K562 (cell line): ENCODE measurements around the gene PIP5K1B. TPM values are rescaled to one million over a fixed set of nuclear protein-coding genes. Genes with fewer than 3 reads are reported as not detected.

Experiments used
- CBFA2T3 ChIP-seq: fragments of 450-650 bp; IDR thresholded peaks from 2 replicates; pipeline ENCODE4 v1.6.1; 2017
- HDAC8 ChIP-seq: fragments of 450-650 bp; IDR thresholded peaks from 2 replicates; pipeline ENCODE4 v1.6.1; 2016; ENCODE audit warnings: mild to moderate bottlenecking, missing genetic modification characterization, moderate library complexity, missing compliant biosample characterization
- HMG20A ChIP-seq: fragments of 450-650 bp; formaldehyde crosslinking; conservative IDR thresholded peaks from 2 replicates; pipeline ENCODE4 v1.4.0; 2020; ENCODE audit warnings: mild to moderate bottlenecking, mixed read lengths
- IFI16 ChIP-seq: fragments of 250-450 bp; sonication (Bioruptor Pico); IDR thresholded peaks from 2 replicates; pipeline ENCODE4 v2.1.2; 2022; ENCODE audit warnings: mild to moderate bottlenecking, inconsistent platforms
- JUND ChIP-seq, 2 experiments: IDR thresholded peaks; 2 replicates in 1 of 2; 3 replicates in 1 of 2; pipeline ENCODE4 v1.6.1; 2011; ENCODE audit warnings: borderline replicate concordance in 2 of 2, low read depth in 2 of 2, low read length in 2 of 2, improper control_type of control experiment in 1 of 2, missing biosample characterization in 1 of 2, missing genetic modification characterization in 1 of 2, missing genetic modification reagents in 1 of 2
- KAT7 ChIP-seq: sonication (generic); formaldehyde crosslinking; IDR thresholded peaks from 2 replicates; pipeline ENCODE4 v1.8.0; 2022; ENCODE audit warnings: missing genetic modification reagents, mild to moderate bottlenecking, borderline replicate concordance
- KDM5B ChIP-seq: fragments of 200-600 bp; sonication (generic); IDR thresholded peaks from 2 replicates; pipeline ENCODE4 v1.6.1; 2012; ENCODE audit warnings: low read depth, mild to moderate bottlenecking, moderate library complexity, low read length, control low read depth, inconsistent platforms; ENCODE audit not compliant: insufficient replicate concordance
- KLF16 ChIP-seq: IDR thresholded peaks from 2 replicates; pipeline ENCODE4 v1.6.1; 2016; ENCODE audit warnings: antibody characterized with exemption
- NFE2L1 ChIP-seq: fragments of 450-650 bp; IDR thresholded peaks from 2 replicates; pipeline ENCODE4 v1.6.1; 2016; ENCODE audit warnings: missing genetic modification characterization, low read depth, mild to moderate bottlenecking, missing compliant biosample characterization, moderate library complexity, borderline replicate concordance
- POLR2AphosphoS5 ChIP-seq: IDR thresholded peaks from 2 replicates; pipeline ENCODE4 v1.6.1; 2011; ENCODE audit warnings: mild to moderate bottlenecking, low read depth, low read length, moderate library complexity; ENCODE audit not compliant: control insufficient read depth, insufficient read depth
- POLR2G ChIP-seq: fragments of 200-400 bp; formaldehyde crosslinking; IDR thresholded peaks from 2 replicates; pipeline ENCODE4 v1.6.1; 2017; ENCODE audit warnings: low read depth, mild to moderate bottlenecking, antibody characterized with exemption, low read length, moderate library complexity
- RBM14 ChIP-seq: fragments of 200-400 bp; formaldehyde crosslinking; IDR thresholded peaks from 2 replicates; pipeline ENCODE4 v1.6.1; 2018; ENCODE audit warnings: low read depth, mild to moderate bottlenecking, low read length, moderate library complexity, borderline replicate concordance; ENCODE audit not compliant: insufficient read depth
- RCOR1 ChIP-seq, 2 experiments: IDR thresholded peaks; 2 replicates each; pipeline ENCODE4 v1.6.1; 2012; ENCODE audit warnings: low read depth in 2 of 2, low read length in 2 of 2, borderline replicate concordance in 1 of 2, improper control_type of control experiment in 1 of 2
- RFX7 ChIP-seq: fragments of 250-450 bp; sonication (Bioruptor Pico); IDR thresholded peaks from 2 replicates; pipeline ENCODE4 v1.5.1; 2021; ENCODE audit warnings: mild to moderate bottlenecking
- RUNX1 ChIP-seq: sonication (generic); IDR thresholded peaks from 2 replicates; pipeline ENCODE4 v1.6.1; 2016; ENCODE audit warnings: antibody characterized with exemption, low read depth
- SAP30 ChIP-seq: fragments of 200-600 bp; sonication (generic); IDR thresholded peaks from 2 replicates; pipeline ENCODE4 v1.6.1; 2012; ENCODE audit warnings: borderline replicate concordance, low read depth, mild to moderate bottlenecking, moderate library complexity, low read length, control low read depth, inconsistent platforms; ENCODE audit not compliant: insufficient read depth, poor library complexity, severe bottlenecking
- TAL1 ChIP-seq: fragments of 450-650 bp; IDR thresholded peaks from 2 replicates; pipeline ENCODE4 v1.6.1; 2016; ENCODE audit warnings: mild to moderate bottlenecking
- ZNF143 ChIP-seq: sonication (generic); formaldehyde crosslinking; IDR thresholded peaks from 2 replicates; pipeline ENCODE4 v1.9.0; 2022; ENCODE audit warnings: mild to moderate bottlenecking, missing genetic modification reagents
- ZNF165 ChIP-seq: fragments of 250-450 bp; sonication (Bioruptor Pico); IDR thresholded peaks from 2 replicates; pipeline ENCODE4 v1.4.0; 2020; ENCODE audit warnings: borderline replicate concordance
- ZNF445 ChIP-seq: fragments of 250-450 bp; sonication (Bioruptor Pico); IDR thresholded peaks from 2 replicates; pipeline ENCODE4 v1.4.0; 2020; ENCODE audit warnings: low read depth, mild to moderate bottlenecking, moderate library complexity
- ZNF668 ChIP-seq: fragments of 250-450 bp; sonication (Bioruptor Pico); IDR thresholded peaks from 2 replicates; pipeline ENCODE4 v1.8.0; 2022; ENCODE audit warnings: mild to moderate bottlenecking, inconsistent platforms
- ZNF695 ChIP-seq: fragments of 450-650 bp; formaldehyde crosslinking; IDR thresholded peaks from 2 replicates; pipeline ENCODE4 v1.4.0; 2020; ENCODE audit warnings: mild to moderate bottlenecking, moderate library complexity
- ZSCAN32 ChIP-seq: fragments of 450-650 bp; formaldehyde crosslinking; IDR thresholded peaks from 2 replicates; pipeline ENCODE4 v1.4.0; 2020; ENCODE audit warnings: mild to moderate bottlenecking, moderate library complexity
- polyA plus RNA-seq, 8 experiments: library from polyadenylated mRNA; depleted of rRNA in 4 of 8; stranded (reverse) in 5 of 8; unstranded in 3 of 8; fragments of >200 nt; fragmentation: Nextera tagmentation in 2 of 8; fragmentation: Illumina TruSeq in 1 of 8; extraction: Ambion mirVana in 2 of 8; extraction: Trizol in 1 of 8; gene quantifications; 2 replicates each; pipeline versions ENCODE4 v1.2.1 to v1.2.3, GENCODE V29; 2011 to 2014; ENCODE audit warnings: inconsistent platforms in 1 of 8, missing spikeins in 1 of 8
- total RNA-seq, 7 experiments: library from RNA; depleted of rRNA in 6 of 7; stranded (reverse); fragments of >200 nt in 6 of 7; fragmentation: Illumina TruSeq in 2 of 7; extraction: Trizol in 2 of 7; gene quantifications; 2 replicates each; pipeline versions ENCODE4 v1.2.1 to v1.2.3, GENCODE V29; 2011 to 2021; ENCODE audit warnings: low replicate concordance in 1 of 7
- TF ChIP-seq, protein P1 (sequence below): IDR thresholded peaks from 3 replicates; pipeline ENCODE4 v1.6.1; 2011; ENCODE audit warnings: borderline replicate concordance, mild to moderate bottlenecking; ENCODE audit not compliant: insufficient read length, insufficient read depth
- TF ChIP-seq, protein P2 (sequence below): sonication (generic); formaldehyde crosslinking; IDR thresholded peaks from 2 replicates; pipeline ENCODE4 v1.8.0; 2023; ENCODE audit warnings: mild to moderate bottlenecking, missing genetic modification reagents
- TF ChIP-seq, protein P3 (sequence below): fragments of 450-650 bp; IDR thresholded peaks from 2 replicates; pipeline ENCODE4 v1.7.0; 2016; ENCODE audit warnings: borderline replicate concordance

PIP5K1B gene
- total and polyA plus RNA-seq, 9 of the 15 experiments (the other 6 are each of a cell fraction or from before 2014, with no cell fraction given): 3.1 to 12.9 (median 7.4) TPM

DNA sequence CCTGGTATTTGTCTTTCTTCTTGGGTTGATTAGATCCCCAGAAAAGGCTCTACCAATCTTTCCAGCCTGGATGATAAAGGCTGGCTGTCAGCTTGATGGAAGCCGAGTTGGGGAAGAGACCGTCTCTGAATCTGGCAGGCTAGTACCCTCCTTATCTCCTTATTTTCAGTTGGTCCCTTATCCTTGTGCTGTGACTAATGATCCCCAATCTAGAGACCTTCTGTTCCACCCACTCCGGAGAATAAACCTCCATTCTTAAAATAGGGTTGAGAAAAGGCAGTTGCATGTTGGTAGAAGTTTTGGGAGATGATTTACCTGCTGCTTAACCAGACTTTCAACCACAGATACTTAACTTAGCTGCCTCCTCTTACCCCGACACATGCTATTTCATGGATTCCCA, 256.5 kb downstream of the PIP5K1B start (continued):
- TF ChIP-seq NFE2L1 (tag): no peak
- TF ChIP-seq JUND (IDR thresholded peaks at IDR 0.05; ENCODE audit: borderline replicate concordance, low read depth, low read length): 0 out of 2 replicates have a peak, but pooled peaks have one; percentile 15
- peak; percentile 31; the same call in 1 of the 3 replicates for TF ChIP-seq JUND (tag; IDR thresholded peaks at IDR 0.05; ENCODE audit: borderline replicate concordance, low read depth, low read length)
- TF ChIP-seq ZNF668: no peak
- no peak for TF ChIP-seq SAP30
- no peak for TF ChIP-seq ZSCAN32 (CRISPR knock-in tag)
- TF ChIP-seq RBM14: no peak
- TF ChIP-seq POLR2G: no peak
- TF ChIP-seq RCOR1 (IDR thresholded peaks at IDR 0.05; ENCODE audit: borderline replicate concordance in 1 of 2, low read depth in 2 of 2, low read length in 2 of 2): peak in 1 of 2 experiments; percentile 82; a peak in 1 of 4 replicates
- no peak for TF ChIP-seq ZNF165
- no peak for TF ChIP-seq ZNF695 (CRISPR knock-in tag)
- TF ChIP-seq KAT7 (CRISPR knock-in tag): no peak
- peak; percentile 59 for TF ChIP-seq TAL1
- TF ChIP-seq, protein P1, sequence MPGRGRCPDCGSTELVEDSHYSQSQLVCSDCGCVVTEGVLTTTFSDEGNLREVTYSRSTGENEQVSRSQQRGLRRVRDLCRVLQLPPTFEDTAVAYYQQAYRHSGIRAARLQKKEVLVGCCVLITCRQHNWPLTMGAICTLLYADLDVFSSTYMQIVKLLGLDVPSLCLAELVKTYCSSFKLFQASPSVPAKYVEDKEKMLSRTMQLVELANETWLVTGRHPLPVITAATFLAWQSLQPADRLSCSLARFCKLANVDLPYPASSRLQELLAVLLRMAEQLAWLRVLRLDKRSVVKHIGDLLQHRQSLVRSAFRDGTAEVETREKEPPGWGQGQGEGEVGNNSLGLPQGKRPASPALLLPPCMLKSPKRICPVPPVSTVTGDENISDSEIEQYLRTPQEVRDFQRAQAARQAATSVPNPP: no peak
- TF ChIP-seq KDM5B: no peak
- no peak for TF ChIP-seq ZNF445 (CRISPR knock-in tag)
- TF ChIP-seq HDAC8 (tag): no peak
- no peak for TF ChIP-seq RFX7 (CRISPR knock-in tag)
- peak; percentile 85 for TF ChIP-seq CBFA2T3
- TF ChIP-seq ZNF143 (CRISPR knock-in tag): no peak
- peak; percentile 54; the same call in 1 of the 2 replicates for TF ChIP-seq POLR2AphosphoS5
- TF ChIP-seq, protein P2, sequence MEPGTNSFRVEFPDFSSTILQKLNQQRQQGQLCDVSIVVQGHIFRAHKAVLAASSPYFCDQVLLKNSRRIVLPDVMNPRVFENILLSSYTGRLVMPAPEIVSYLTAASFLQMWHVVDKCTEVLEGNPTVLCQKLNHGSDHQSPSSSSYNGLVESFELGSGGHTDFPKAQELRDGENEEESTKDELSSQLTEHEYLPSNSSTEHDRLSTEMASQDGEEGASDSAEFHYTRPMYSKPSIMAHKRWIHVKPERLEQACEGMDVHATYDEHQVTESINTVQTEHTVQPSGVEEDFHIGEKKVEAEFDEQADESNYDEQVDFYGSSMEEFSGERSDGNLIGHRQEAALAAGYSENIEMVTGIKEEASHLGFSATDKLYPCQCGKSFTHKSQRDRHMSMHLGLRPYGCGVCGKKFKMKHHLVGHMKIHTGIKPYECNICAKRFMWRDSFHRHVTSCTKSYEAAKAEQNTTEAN: no peak
- peak; percentile 47; the same call in 1 of the 2 replicates for TF ChIP-seq KLF16
- TF ChIP-seq RUNX1: no peak
- TF ChIP-seq, protein P3, sequence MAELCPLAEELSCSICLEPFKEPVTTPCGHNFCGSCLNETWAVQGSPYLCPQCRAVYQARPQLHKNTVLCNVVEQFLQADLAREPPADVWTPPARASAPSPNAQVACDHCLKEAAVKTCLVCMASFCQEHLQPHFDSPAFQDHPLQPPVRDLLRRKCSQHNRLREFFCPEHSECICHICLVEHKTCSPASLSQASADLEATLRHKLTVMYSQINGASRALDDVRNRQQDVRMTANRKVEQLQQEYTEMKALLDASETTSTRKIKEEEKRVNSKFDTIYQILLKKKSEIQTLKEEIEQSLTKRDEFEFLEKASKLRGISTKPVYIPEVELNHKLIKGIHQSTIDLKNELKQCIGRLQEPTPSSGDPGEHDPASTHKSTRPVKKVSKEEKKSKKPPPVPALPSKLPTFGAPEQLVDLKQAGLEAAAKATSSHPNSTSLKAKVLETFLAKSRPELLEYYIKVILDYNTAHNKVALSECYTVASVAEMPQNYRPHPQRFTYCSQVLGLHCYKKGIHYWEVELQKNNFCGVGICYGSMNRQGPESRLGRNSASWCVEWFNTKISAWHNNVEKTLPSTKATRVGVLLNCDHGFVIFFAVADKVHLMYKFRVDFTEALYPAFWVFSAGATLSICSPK: no peak
- TF ChIP-seq IFI16 (CRISPR knock-in tag): no peak
- TF ChIP-seq HMG20A: no peak
